GF-D8 (cell line): Measurements from ENCODE around the gene TRABD2B.

Experiments
- DNase-seq: peaks from one replicate; lab custom pipeline; 2025; lab: John Stamatoyannopoulos, UW

TRABD2B gene

DNA sequence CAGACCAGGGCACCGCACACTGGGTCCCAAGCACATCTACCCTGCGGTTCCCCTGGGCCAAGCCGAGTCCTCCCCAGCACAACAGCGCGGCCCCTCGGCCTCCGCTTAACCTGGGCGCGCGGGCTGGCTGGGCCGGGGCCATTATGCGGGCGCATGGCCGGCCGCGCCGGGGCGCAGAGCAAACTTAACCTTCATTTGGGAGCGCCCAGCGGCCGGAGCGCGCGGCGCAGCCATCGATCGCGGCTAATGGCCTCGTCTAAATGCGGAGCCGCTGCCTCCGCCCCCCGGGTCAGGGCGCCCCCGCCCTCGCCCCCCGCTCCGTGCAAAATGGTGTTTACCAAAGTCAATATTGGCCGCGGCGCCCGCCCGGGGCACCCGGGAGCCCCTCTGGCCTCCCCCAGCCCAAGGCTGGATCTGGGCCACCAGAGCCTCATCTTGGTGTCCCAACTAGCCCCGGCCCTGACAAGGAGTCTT lies 272.1 kb downstream of the TRABD2B start:
- no peak for DNase-seq

DNA sequence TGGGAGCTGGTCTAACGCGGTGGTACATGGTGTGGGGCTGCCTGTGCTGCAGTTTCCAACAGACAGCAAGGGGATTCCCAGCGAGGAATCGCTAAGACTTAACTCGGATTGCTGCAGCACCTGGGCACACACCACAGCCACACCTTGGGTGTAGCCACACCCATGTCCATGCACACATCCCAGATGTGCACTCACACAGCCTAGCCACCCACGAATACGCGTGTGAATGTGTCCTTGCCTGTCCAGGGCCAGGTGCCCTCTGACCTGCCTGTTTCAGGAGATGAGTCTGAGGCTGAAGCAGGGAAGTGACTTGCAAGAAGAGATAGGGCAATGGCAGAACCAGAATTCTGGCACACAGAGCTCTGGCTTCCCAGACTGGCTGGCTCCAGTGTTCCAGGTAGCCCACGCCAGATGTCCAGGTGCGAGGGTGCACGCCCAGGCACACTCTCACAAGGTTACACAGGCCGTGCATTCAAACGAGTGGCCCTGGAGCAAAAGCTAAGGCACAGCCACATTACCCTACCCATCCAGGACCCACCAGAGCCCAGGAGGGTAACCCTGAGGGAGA lies 272.7 kb downstream of the TRABD2B start:
- no peak for DNase-seq

DNA sequence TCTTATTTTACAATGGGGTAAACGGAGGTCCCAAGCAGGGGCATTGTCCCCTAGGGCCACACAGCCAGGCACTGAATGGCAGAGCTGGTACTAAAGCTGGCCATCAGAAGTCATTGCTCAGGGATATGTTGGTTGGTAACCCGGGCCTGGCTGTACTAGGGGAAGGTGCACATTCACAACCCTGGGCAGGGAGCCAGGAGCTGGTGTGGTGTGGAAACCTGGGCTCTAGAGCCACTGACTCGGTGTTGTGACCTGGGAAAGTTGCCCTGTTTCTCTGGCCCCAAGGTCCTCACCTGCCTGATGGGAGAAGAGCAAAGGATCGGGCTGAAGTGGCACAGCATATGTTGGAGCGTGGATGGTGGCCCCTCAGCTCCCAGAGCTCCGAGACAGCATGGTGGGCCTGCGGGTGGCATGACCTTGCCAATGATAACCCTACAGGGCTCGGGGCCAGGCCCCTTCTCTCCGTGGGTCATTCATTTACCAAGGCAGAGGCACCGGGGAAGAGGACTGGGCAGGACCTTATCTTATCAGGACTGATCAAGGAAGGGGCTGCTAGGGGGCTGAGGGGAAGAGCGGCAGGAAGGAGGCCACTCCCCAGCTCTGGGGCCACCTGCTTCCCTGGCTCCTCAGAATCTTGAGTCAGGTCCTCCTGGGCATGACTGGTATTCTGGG lies 274.1 kb downstream of the TRABD2B start:
- no peak for DNase-seq

DNA sequence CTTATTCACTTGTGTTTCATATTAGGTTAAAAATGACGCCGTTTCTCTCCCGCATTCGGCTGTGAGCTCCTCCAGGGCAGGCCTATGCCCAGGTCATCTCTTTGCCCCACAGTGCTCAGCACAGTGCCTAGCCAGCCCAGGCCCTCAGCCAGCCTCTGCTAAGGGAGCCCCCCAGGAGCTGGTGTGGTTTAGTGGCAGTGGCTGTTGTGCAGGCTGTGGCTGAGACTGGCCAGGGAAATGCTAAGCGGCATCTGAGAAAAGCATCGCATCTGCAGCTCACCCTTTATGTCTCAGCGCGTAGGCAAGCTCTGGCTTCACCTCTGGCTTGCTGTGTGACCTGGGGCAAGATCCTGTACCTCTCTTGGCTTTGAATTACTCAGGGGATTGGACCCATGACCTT lies 275.1 kb downstream of the TRABD2B start:
- no peak for DNase-seq

DNA sequence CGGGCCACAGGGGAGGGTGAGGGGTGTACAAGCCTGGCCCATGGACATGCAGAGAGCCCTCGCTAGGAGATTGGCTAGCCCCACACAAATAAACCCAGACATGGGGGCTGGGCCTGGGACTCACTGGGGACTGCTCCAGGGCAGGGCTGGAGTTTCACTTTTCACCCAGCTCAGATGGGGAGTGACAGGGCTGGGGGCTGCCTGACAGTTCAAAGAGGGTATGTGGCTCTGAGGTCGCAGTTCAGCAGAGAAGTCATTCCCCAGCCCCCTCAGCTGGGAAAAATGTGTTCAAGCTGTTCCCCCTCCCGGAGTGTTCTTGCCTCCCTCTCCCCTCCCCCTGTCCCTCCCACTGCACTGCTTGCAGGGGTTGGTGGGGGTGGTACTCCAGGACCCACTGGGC lies 277.1 kb downstream of the TRABD2B start:
- DNase-seq = no peak

DNA sequence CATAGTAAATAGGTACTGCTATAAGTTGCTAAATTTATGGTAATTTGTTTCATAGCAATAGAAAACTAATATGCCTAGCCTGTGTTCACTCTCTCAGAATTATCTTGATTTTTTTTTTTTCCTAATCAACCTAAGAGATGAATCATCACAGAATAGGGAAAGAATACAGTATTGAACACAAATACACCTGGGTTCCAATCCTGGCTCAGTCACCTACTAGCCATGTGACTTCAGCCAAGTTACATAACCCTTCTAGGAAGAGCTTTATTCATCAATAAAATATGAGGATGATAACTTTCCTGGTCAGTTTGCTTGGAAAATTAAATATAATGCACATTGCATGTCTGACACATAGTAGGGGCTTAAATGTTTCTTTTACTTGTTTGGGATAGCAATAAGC lies 279.8 kb downstream of the TRABD2B start:
- no peak for DNase-seq

DNA sequence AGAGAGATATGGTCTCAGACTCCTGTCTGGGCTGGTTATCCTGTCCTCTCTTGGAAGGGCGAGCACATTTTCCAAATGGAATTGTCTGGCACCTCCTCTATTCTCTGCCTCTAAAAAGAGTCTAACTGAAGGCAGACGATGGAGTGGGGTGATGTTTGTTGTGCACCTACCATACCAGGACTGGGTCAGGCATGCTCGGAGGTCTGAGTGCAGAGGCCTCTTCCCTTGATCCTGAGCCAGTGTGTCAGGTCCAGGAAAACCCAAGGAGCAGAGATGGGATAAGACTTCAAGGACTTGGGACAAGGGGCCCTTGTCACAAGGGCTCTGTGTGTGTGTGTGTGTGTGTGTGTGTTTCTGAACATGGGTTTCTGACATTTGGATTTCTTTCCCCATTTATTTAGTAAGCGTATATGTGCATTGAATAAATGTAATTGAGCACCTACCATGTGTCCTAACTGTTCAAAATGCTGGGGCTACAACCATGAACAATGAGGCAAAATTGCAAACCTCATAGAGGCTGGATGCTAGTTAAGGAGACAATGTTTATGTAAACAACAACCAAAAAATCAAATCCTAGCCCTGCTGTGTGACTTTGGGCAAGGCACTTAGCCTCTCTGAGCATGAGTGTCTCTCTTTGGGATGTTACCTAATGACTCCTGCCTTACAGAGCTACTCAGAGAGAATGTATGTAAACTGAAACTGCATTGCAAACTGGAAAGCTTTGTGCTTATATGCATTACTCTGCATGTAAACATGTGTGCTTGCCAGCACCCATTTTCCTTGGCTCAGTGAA lies 283.0 kb downstream of the TRABD2B start:
- DNase-seq = no peak

DNA sequence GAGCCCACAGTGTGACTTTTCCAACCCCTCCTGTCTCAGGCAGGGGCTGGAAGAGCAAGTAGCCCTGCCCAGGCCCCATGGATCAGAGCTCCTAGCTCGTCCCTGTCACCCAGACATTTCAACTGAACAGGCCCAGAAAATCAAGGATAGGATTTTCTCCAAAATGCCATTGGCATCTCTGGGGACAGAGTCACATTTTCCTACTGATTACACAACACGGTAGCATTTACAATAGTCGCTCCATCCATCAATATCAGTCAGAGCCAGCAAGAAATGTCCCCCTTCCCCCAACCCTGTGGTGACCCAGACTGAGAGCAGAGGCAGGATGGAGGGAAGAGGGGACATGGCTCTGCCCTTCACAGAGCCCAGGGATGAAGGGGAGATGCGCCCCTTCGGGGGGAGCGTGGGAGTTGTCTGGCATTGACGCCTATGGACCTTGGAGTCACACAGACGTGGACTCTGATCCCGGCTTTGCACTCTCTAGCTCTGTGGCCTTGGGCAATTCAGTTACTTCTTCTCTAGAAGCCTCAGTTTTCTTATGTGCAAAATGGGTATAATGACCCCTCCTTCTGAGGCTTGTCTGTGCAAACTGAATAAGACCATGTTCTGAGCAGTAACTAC lies 283.7 kb downstream of the TRABD2B start:
- DNase-seq = no peak

GRCh38 chr1:47712596-47713299 lies 284.4 kb downstream of the TRABD2B start:
- no peak for DNase-seq

DNA sequence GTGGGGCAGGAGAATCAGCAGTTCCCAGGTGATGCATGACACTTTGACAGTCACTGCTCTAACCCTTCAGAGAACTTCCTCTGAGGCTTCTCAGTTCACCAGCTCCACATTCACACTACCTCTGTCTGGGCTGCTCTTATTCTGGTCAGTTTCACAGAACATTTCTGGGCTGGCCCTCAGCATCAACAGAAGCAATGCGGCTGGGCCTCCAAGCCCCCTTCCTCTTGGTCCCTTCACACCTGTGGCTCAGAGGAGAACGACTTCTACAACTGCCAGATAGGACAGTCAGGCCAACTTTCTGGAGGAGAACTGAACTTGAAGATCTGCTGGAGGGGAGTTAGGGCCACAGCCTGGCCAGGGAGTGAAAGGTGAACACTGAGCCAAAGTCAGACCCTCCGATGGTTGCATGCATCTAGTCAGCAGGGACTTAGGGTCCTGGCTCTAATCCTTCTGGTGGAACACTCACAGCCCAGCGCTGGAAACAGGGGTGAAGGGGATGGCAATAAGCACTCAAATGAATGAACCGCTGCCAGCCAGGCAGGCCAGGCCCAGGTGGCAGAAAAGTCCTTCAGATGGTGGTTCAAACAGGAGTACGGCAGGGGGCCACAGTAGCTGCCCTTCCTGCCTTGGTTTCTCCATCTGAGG lies 285.2 kb downstream of the TRABD2B start:
- DNase-seq = no peak

GRCh38 chr1:47711184-47711847 lies 285.9 kb downstream of the TRABD2B start:
- no peak for DNase-seq
